ENCODE measurements around the gene HARBI1. TPM values are rescaled to one million over a fixed set of nuclear protein-coding genes. Genes with fewer than 3 reads are reported as not detected.

Gene HARBI1
- polyA plus RNA-seq, 1 donor, result 5.5 TPM

DNA sequence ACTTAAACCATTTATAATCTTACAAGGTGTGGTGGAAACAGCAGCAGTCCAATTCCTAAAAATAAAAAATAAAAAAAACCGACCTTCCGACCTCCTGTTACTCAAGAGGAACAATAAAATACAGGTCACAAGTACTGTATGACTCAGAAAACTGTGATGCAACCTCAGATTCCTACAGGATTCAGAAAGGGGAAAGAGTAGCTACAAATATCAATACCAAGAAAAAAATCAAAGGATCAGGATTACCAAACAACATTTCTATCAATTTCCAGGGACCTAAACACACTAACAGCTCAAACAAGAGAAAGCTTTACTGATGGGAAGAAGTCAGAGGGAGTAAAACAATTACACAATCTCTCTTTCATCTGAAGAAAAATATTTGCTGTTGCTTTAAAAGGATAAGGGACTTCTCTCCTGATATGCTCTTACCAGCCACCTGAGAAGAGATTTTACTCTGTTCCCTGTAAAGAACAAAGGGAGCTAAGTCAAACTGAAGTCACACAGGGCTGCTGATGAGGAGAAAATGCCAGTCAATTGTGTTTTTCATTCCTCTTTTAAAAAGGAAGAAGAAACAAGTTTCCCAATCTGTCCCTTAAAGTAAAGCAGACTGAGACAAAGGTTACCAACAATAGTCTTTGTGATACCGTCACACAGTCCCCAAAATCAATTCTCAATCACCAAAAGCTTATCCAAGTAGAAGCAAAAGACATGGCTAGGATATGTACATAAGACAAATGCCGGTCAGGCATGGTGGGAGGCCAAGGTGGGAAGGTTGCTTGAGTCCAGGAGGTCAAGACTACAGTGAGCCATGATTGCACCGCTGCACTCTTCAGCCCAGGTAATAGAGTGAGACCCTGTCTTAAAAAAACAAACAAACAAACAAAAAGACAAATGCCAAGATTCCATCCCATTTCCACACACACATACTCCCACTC, 62.5 kb downstream of the HARBI1 start:
- no peak for DNase-seq

DNA sequence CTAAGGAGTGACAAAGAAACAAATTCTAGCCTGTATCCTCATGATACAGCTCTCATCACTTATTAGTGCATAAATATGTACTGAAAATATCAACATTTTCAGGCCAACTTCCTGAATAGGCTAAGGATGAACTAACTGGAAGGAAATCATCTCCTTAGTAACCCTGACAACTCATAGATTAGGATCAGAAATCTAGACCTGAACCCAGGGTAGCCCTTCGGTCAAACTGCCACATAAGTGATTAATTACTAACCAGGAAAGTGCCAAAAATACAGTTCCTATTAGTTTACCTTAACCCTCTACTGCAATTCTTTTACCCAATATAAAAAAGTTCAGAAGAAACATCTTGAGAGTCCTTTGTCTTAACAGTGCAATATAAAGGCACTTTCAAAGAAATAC, 63.2 kb downstream of the HARBI1 start:
- DNase-seq, result no peak

Other genes starting within 250 kb of the HARBI1 start
- 615 TPM for gene MDK, start 235.6 kb downstream of the HARBI1 start, polyA plus RNA-seq (ENCODE audit: insufficient read length)
- gene CHRM4, start 225.5 kb downstream of the HARBI1 start, polyA plus RNA-seq (ENCODE audit: insufficient read length), result 0.18 TPM
- gene AMBRA1, start 23.2 kb downstream of the HARBI1 start, polyA plus RNA-seq (ENCODE audit: insufficient read length), result 25.3 TPM
- gene ATG13, start 326 bp upstream of the HARBI1 start, polyA plus RNA-seq (ENCODE audit: insufficient read length), result 69.5 TPM
- 59.7 TPM for gene ARHGAP1, start 83.4 kb upstream of the HARBI1 start, polyA plus RNA-seq (ENCODE audit: insufficient read length)
- 7.3 TPM for gene ZNF408, start 83.8 kb upstream of the HARBI1 start, polyA plus RNA-seq (ENCODE audit: insufficient read length)
- 0.68 TPM for gene F2, start 102.0 kb upstream of the HARBI1 start, polyA plus RNA-seq (ENCODE audit: insufficient read length)
- gene CKAP5, start 229.1 kb upstream of the HARBI1 start, polyA plus RNA-seq (ENCODE audit: insufficient read length), result 124 TPM

All from left kidney (tissue), 2 donors.